ENCODE data around the gene ATAD1.

DNA sequence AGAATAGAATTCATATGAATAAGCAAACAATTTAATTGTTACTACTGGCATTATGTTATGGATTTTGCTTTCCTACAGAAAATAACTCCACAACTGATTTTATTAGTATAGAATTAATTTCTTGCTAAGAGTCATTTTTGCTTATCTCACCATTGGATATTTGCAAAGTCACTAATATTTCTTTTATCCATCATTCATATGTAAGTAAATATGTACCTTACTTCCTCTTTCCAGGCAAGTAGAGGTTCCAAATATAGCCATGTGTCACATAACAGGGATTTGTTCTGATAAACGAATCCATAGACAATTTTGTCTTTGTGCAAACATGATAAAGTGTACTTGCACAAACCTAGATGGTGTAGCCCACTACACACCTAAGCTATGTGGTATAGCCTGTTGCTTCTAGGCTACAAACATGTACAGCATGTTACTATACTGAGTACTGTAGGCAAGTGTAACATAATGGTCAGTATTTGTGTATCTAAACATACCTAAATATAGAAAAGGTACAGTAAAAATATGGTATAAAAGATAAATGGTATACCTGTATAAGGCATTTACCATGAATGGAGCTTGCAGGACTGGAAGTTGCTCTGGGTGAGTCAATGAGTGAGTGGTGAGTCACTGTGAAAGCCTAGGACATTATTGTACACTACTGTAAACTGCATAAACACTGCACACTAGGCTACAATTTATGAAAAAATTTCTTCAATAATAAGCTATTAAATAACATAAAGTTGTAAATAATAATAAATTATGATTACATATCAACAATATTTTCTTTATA is 27.0 kb upstream of the ATAD1 start:
- no peak for TF ChIP-seq POLR2A (IDR thresholded peaks at IDR 0.05; ENCODE audit: low read depth, low read length)
- no peak for TF ChIP-seq POLR2AphosphoS5 (IDR thresholded peaks at IDR 0.05; ENCODE audit: low read depth, low read length)

Data from GM12892 (cell line).